Natural killer cell (primary cell): Measurements from ENCODE around the gene TBL3. TPM values are rescaled to one million over a fixed set of nuclear protein-coding genes. Genes with fewer than 3 reads are reported as not detected.

ENCODE experiments used
- ATAC-seq, 3 donors: fragments of 150-1000 bp in 2 of 3; fragments of 200-7000 bp in 1 of 3; cut with Tn5 transposase; 1 replicate in 1 of 3; 2 replicates in 2 of 3; pipeline ENCODE4 v1.10.0; 2021; ENCODE audit warnings: mild to moderate bottlenecking in 2 of 3, moderate library complexity in 2 of 3
- DNase-seq, 2 donors: peaks; one replicate each; pipeline versions ENCODE4 v3.0.0 to v3.0.0-alpha.2; 2013 to 2021; ENCODE audit warnings: mixed read lengths in 1 of 2
- H3K27ac ChIP-seq: one replicate; pipeline ENCODE4 v1.5.1; 2013; ENCODE audit warnings: mild to moderate bottlenecking, low read length
- H3K27me3 ChIP-seq: one replicate; pipeline ENCODE4 v1.6.1; 2013; ENCODE audit warnings: low read length; ENCODE audit not compliant: control insufficient read depth, insufficient read depth
- H3K36me3 ChIP-seq: one replicate; pipeline ENCODE4 v1.6.1; 2013; ENCODE audit warnings: low read length; ENCODE audit not compliant: control insufficient read depth, insufficient read depth
- H3K4me1 ChIP-seq: one replicate; pipeline ENCODE4 v1.6.1; 2013; ENCODE audit warnings: low read length; ENCODE audit not compliant: control insufficient read depth, insufficient read depth
- H3K4me3 ChIP-seq: one replicate; pipeline ENCODE4 v1.5.1; 2013; ENCODE audit warnings: low read length
- H3K9me3 ChIP-seq: one replicate; pipeline ENCODE4 v1.6.1; 2013; ENCODE audit warnings: low read length; ENCODE audit not compliant: control insufficient read depth, insufficient read depth
- H3K27ac Mint-ChIP-seq, 2 donors: one replicate each; pipeline ENCODE4 v1.8.0; 2022; ENCODE audit warnings: mild to moderate bottlenecking in 2 of 2, mixed read lengths in 2 of 2, moderate library complexity in 1 of 2
- H3K27me3 Mint-ChIP-seq, 2 donors: one replicate each; pipeline ENCODE4 v1.8.0; 2022; ENCODE audit warnings: low read depth in 2 of 2, mixed read lengths in 2 of 2
- H3K36me3 Mint-ChIP-seq: one replicate; pipeline ENCODE4 v1.8.0; 2022; ENCODE audit warnings: mixed read lengths
- H3K4me1 Mint-ChIP-seq, 2 donors: one replicate each; pipeline ENCODE4 v1.8.0; 2022; ENCODE audit warnings: mixed read lengths in 2 of 2
- H3K4me3 Mint-ChIP-seq: one replicate; pipeline ENCODE4 v1.8.0; 2022; ENCODE audit warnings: mild to moderate bottlenecking, moderate library complexity, mixed read lengths
- H3K9me3 Mint-ChIP-seq, 2 donors: one replicate each; pipeline ENCODE4 v1.8.0; 2022; ENCODE audit warnings: mixed read lengths in 2 of 2
- WGBS: methylation state at CpG from one replicate; pipeline ENCODE4 v1.1.7; 2013; ENCODE audit warnings: missing lambda C conversion rate; ENCODE audit not compliant: insufficient coverage; 5-methylcytosine and 5-hydroxymethylcytosine counted together
- intact Hi-C: fragments of 100-400 bp; cut with micrococcal nuclease; formaldehyde crosslinking; loops from one replicate; pipeline ENCODE4 v1.14.2; 2022
- total RNA-seq, 4 donors: library from RNA; stranded (reverse); fragments of 120-200 nt in 1 of 4; gene quantifications; one replicate each; pipeline versions ENCODE4 v1.2.3 to v1.2.4, GENCODE V29; 2013 to 2022
- TF ChIP-seq, protein P1 (sequence below): fragments of 200-600 bp; IDR thresholded peaks from one replicate; pipeline ENCODE4 v1.8.0; 2022; ENCODE audit warnings: antibody characterized with exemption

TBL3 gene
- total RNA-seq, 3 donors from 2014 or later (not counting 1 experiment from before 2014, with no cell fraction given), result 25.1 to 28.9 (median 28.1) TPM

DNA sequence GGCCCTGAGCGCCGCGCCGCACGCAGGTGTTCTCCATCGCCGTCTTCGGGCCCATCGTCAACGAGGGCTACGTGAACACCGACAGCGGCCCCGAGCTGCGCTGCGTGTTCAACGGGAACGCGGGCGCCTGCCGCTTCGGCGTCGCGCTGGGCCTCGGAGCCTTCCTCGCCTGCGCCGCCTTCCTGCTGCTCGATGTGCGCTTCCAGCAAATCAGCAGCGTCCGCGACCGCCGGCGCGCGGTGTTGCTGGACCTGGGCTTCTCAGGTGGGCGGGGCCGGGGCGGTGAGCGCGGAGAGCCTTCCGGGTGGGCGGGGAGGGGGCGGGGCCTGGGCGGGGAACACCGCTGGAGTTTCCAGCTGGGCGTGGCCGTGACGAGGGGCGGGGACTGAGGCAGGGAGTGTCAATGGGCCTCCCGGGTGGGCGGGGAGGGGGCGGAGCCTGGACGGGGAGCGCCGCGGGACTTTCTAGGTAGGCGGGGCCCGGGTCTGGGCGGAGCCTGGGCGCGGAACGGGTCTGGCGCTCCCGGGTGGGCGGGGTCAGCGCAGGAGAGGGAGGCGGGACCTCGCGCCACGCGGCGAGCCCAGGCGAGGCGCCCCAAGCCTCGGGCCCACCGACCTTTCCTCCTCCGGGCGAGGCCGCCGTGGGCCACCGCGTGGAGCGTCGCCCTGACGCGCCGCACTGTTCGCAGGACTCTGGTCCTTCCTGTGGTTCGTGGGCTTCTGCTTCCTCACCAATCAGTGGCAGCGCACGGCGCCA, 20.3 kb downstream of the TBL3 start:
- peaks cover 36% of the 10 kb centered on the region for H3K4me1 ChIP-seq
- peaks cover 2% of the 10 kb centered on the region for H3K27me3 ChIP-seq
- no peaks in the 10 kb centered on the region for H3K9me3 ChIP-seq
- peak overlapping the region; percentile 84 for H3K4me3 Mint-ChIP-seq
- TF ChIP-seq, protein P1, sequence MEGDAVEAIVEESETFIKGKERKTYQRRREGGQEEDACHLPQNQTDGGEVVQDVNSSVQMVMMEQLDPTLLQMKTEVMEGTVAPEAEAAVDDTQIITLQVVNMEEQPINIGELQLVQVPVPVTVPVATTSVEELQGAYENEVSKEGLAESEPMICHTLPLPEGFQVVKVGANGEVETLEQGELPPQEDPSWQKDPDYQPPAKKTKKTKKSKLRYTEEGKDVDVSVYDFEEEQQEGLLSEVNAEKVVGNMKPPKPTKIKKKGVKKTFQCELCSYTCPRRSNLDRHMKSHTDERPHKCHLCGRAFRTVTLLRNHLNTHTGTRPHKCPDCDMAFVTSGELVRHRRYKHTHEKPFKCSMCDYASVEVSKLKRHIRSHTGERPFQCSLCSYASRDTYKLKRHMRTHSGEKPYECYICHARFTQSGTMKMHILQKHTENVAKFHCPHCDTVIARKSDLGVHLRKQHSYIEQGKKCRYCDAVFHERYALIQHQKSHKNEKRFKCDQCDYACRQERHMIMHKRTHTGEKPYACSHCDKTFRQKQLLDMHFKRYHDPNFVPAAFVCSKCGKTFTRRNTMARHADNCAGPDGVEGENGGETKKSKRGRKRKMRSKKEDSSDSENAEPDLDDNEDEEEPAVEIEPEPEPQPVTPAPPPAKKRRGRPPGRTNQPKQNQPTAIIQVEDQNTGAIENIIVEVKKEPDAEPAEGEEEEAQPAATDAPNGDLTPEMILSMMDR, result no peak
- peaks cover 4% of the 10 kb centered on the region for H3K36me3 ChIP-seq
- no peaks in the 10 kb centered on the region for H3K36me3 Mint-ChIP-seq
- ATAC-seq (peak; percentile 82 to 94 (median 83)), DNase-seq (peak; percentile 95 to 99)
- H3K4me3 ChIP-seq, result peak overlapping the region; percentile 15
- intact Hi-C loops, result no loop called here
- peaks cover 0 to 2% of the 10 kb centered on the region in 2 donors for H3K27me3 Mint-ChIP-seq
- no peaks in the 10 kb centered on the region for H3K9me3 Mint-ChIP-seq
- 4% methylated on average over 96 of the region's 96 CpGs for WGBS
- H3K27ac ChIP-seq, result peak overlapping the region; percentile 72
- H3K4me1 Mint-ChIP-seq, result peaks cover 0 to 34% of the 10 kb centered on the region in 2 donors
- H3K27ac Mint-ChIP-seq, result peak overlapping the region; percentile 84

DNA sequence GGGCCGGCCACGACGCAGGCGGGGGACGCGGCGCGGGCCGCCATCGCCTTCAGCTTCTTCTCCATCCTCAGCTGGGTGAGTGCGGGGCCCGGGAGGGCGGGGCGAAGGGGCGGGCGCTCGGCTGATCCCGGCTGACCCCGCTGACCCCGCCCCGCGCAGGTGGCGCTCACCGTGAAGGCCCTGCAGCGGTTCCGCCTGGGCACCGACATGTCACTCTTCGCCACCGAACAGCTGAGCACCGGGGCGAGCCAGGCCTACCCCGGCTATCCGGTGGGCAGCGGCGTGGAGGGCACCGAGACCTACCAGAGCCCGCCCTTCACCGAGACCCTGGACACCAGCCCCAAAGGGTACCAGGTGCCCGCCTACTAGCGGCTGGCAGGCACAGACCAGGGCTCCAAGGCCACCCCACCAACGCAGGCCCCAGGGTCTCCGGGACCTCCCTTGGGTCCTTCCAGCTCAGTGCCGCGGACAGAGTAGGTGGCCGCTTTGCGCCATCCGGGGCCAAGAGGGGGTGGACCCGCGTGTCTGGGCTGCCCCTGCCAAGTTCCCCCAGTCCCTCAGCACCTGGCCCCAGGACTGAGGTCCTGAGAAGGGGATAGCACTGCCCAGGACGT, 21.0 kb downstream of the TBL3 start:
- ATAC-seq (no peak), DNase-seq (peak in 1 of 2 donors; percentile 33)
- intact Hi-C loops, result no loop called here
- Mint-ChIP-seq H3K4me3 (no peak overlapping the region), H3K4me1 (peaks cover 0 to 34% of the 10 kb centered on the region in 2 donors), H3K36me3 (no peaks in the 10 kb centered on the region), H3K27ac (peak overlapping the region; percentile 75 to 85), H3K27me3 (peaks cover 0 to 2% of the 10 kb centered on the region in 2 donors), H3K9me3 (no peaks in the 10 kb centered on the region)
- H3K4me1 ChIP-seq, result peaks cover 36% of the 10 kb centered on the region
- peak overlapping the region; percentile 35 for H3K27ac ChIP-seq
- H3K4me3 ChIP-seq, result no peak overlapping the region
- peaks cover 2% of the 10 kb centered on the region for H3K27me3 ChIP-seq
- no peaks in the 10 kb centered on the region for H3K9me3 ChIP-seq
- H3K36me3 ChIP-seq, result peaks cover 6% of the 10 kb centered on the region
- TF ChIP-seq, protein P1, result no peak
- WGBS, result 59% methylated on average over 50 of the region's 50 CpGs

DNA sequence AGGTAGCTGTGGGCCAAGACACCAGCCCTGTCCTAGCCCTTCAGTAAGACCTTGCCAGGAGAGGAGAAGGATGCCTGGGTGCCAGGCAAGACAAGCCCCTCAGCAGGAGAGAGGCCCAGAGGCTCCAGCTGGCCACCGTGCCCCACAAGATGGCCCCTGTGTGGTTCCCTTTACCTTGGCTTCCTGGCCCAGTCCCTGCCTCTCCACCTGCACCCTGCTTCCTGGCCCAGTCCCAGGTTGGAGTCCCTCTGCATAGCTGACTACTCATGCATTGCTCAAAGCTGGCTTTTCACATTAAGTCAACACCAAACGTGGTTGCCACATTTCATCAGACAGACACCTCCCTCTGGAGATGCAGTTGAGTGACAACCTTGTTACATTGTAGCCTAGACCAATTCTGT, 21.9 kb downstream of the TBL3 start:
- no peaks in the 10 kb centered on the region for H3K27me3 Mint-ChIP-seq
- peak overlapping the region; percentile 75 to 85 for H3K27ac Mint-ChIP-seq
- H3K27ac ChIP-seq, result peak overlapping the region; percentile 35

More for the DNA sequence above, 21.9 kb downstream of the TBL3 start:
- intact Hi-C loops, result no loop called here
- Histone ChIP-seq H3K27me3 (peaks cover 2% of the 10 kb centered on the region), H3K9me3 (no peaks in the 10 kb centered on the region), H3K36me3 (peaks cover 11% of the 10 kb centered on the region), H3K4me3 (no peak overlapping the region), H3K4me1 (peaks cover 36% of the 10 kb centered on the region)
- 100% methylated on average over 1 of the region's 2 CpGs for WGBS
- ATAC-seq (no peak), DNase-seq (peak in 1 of 2 donors; percentile 58)
- no peaks in the 10 kb centered on the region for H3K36me3 Mint-ChIP-seq
- TF ChIP-seq, protein P1, result no peak
- no peak overlapping the region for H3K4me3 Mint-ChIP-seq
- no peaks in the 10 kb centered on the region for H3K9me3 Mint-ChIP-seq
- H3K4me1 Mint-ChIP-seq, result peaks cover 0 to 30% of the 10 kb centered on the region in 2 donors
